Astrocyte (in vitro differentiated cells and primary cell): ENCODE results near the gene CLTCL1.

Experiments used
- CTCF ChIP-seq: IDR thresholded peaks from 2 replicates; pipeline ENCODE4 v1.5.1; 2011; ENCODE audit warnings: low read depth, mild to moderate bottlenecking, inconsistent platforms, low read length, moderate library complexity; ENCODE audit not compliant: insufficient read depth
- EZH2 ChIP-seq: IDR thresholded peaks from 2 replicates; pipeline ENCODE4 v1.6.1; 2012; ENCODE audit warnings: mild to moderate bottlenecking, low read length, inconsistent platforms; ENCODE audit not compliant: insufficient read depth

DNA sequence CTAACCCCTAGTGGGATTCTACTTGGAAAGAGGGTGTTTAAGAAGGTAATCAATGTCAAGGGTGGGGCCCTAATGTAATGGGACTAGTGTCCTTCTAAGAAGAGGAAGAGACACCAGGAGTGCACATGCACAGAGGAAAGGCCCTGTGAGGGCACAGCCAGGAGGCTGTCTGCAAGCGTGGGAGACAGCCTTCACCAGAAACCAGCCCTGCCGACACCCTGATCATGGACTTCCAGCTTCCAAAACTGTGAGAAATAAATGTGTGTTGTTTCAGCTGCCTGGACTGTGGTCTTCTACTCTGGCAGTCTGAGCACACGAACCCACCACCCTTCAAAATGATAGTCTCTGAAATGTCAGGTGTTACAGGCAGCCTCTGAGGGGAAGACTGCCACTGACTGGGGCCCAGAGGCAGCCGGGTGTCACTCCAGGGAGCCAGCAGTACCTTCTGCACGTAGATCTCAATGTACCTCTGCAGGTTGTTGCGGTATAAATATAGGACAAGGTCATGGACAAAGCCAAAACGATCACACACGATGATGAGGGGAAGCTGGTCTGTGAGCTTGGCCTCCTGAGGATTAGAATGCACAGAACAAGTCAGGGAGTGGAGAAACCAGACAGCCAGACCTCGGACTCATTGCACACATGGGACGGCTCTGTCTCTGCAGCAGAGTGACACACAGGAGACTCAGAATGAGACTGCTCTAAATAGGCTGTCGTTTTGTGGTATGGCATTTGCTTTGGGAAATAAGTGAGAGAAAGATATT, 69.1 kb downstream of the CLTCL1 start:
- TF ChIP-seq CTCF, result no peak
- no peak for TF ChIP-seq EZH2
